ENCODE measurements around the gene BAAT. TPM values are rescaled to one million over a fixed set of nuclear protein-coding genes. Genes with fewer than 3 reads are reported as not detected.

BAAT gene
- total RNA-seq, 1 experiment from 2014 or later: 0.08 TPM

DNA sequence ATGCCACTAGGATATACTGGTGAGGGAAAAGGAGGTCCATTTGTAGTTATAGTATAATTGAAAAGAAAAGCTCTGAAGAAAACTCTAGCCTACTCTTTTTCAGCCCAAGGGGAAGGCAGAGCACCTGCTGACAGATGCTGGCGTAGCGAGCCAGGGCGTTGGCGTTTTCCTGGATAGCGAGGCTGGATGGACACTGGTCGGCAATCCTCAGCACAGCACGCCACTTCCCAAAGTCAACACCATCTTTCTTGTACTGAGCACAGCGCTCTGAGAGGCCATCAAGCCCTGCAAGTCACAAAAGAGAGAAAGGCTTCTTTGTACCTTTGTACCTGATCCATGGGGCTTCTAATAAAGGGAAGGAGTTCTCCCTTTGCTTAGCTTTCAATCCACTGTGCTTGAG, 42.6 kb upstream of the BAAT start:
- ATAC-seq (no peak), DNase-seq (ENCODE audit: low read depth, low spot score) (no peak)
- POLR2A ChIA-PET: no interaction called here

DNA sequence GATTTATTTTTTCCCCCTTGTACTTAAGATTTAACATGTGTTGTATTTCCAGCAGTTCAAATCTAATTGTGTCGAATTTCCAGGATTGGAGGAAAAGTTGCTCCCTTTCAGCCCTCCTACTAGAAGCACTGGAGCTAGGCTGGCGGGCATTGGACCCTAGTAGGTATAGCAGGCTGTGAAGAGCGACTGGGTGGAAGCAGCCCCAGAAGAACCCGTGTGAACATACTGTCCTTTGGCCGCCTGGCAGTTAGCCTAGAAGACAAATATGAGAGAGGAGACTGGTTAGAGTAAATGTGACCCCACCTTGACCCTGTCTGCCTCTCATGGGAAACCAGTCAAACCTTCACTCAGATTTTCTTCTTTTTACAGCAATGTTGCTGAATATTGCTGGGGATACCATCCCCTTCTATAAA, 36.9 kb upstream of the BAAT start:
- ATAC-seq (no peak), DNase-seq (ENCODE audit: low read depth, low spot score) (no peak)
- ChIA-PET CTCF (no interaction called here), POLR2A (no interaction called here)
- Histone ChIP-seq H3K9me3 (ENCODE audit: control insufficient read depth, insufficient read depth, low read depth, low read length) (no peaks in the 10 kb centered on the region), H3K36me3 (ENCODE audit: control insufficient read depth, insufficient read depth, low read length) (no peaks in the 10 kb centered on the region), H3K4me3 (ENCODE audit: low read depth in 2 of 2, low read length in 2 of 2) (no peak overlapping the region), H3K27me3 (ENCODE audit: control insufficient read depth, insufficient read depth, low read length) (peaks cover 15% of the 10 kb centered on the region), H3K27ac (ENCODE audit: low read length) (no peak overlapping the region), H3K4me1 (ENCODE audit: control insufficient read depth, insufficient read depth, low read length) (no peaks in the 10 kb centered on the region)
- intact Hi-C loops (cut with micrococcal nuclease; ENCODE audit: unreplicated experiment) (no loop called here), in situ Hi-C loops (cut with HindIII; ENCODE audit: low pct_unique_long_range_greater_than_20kb, low sequenced_read_pairs) (no loop called here)
- BruUV-seq (replicated peaks): no TSS peak
- TF ChIP-seq POLR2AphosphoS5 (IDR thresholded peaks at IDR 0.05; ENCODE audit: low read depth, low read length) (no peak), SIN3A (IDR thresholded peaks at IDR 0.05; ENCODE audit: borderline replicate concordance, insufficient read depth, low read depth, low read length) (no peak), TCF7L2 (IDR thresholded peaks at IDR 0.05; ENCODE audit: low read depth, low read length) (no peak)
- TF ChIP-seq, protein P1, sequence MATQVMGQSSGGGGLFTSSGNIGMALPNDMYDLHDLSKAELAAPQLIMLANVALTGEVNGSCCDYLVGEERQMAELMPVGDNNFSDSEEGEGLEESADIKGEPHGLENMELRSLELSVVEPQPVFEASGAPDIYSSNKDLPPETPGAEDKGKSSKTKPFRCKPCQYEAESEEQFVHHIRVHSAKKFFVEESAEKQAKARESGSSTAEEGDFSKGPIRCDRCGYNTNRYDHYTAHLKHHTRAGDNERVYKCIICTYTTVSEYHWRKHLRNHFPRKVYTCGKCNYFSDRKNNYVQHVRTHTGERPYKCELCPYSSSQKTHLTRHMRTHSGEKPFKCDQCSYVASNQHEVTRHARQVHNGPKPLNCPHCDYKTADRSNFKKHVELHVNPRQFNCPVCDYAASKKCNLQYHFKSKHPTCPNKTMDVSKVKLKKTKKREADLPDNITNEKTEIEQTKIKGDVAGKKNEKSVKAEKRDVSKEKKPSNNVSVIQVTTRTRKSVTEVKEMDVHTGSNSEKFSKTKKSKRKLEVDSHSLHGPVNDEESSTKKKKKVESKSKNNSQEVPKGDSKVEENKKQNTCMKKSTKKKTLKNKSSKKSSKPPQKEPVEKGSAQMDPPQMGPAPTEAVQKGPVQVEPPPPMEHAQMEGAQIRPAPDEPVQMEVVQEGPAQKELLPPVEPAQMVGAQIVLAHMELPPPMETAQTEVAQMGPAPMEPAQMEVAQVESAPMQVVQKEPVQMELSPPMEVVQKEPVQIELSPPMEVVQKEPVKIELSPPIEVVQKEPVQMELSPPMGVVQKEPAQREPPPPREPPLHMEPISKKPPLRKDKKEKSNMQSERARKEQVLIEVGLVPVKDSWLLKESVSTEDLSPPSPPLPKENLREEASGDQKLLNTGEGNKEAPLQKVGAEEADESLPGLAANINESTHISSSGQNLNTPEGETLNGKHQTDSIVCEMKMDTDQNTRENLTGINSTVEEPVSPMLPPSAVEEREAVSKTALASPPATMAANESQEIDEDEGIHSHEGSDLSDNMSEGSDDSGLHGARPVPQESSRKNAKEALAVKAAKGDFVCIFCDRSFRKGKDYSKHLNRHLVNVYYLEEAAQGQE (IDR thresholded peaks at IDR 0.05; ENCODE audit: insufficient read depth in 1 of 2, low read depth in 2 of 2, low read length in 1 of 2): no peak
- TF ChIP-seq, protein P2, sequence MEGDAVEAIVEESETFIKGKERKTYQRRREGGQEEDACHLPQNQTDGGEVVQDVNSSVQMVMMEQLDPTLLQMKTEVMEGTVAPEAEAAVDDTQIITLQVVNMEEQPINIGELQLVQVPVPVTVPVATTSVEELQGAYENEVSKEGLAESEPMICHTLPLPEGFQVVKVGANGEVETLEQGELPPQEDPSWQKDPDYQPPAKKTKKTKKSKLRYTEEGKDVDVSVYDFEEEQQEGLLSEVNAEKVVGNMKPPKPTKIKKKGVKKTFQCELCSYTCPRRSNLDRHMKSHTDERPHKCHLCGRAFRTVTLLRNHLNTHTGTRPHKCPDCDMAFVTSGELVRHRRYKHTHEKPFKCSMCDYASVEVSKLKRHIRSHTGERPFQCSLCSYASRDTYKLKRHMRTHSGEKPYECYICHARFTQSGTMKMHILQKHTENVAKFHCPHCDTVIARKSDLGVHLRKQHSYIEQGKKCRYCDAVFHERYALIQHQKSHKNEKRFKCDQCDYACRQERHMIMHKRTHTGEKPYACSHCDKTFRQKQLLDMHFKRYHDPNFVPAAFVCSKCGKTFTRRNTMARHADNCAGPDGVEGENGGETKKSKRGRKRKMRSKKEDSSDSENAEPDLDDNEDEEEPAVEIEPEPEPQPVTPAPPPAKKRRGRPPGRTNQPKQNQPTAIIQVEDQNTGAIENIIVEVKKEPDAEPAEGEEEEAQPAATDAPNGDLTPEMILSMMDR (IDR thresholded peaks at IDR 0.05): no peak

More for the DNA sequence above, 42.6 kb upstream of the BAAT start:
- H3K9me3 ChIP-seq (ENCODE audit: control insufficient read depth, insufficient read depth, low read depth, low read length): no peaks in the 10 kb centered on the region
- intact Hi-C loops (cut with micrococcal nuclease; ENCODE audit: unreplicated experiment): no loop called here
- BruUV-seq (replicated peaks): no TSS peak
- TF ChIP-seq, protein P1 (IDR thresholded peaks at IDR 0.05; ENCODE audit: insufficient read depth in 1 of 2, low read depth in 2 of 2, low read length in 1 of 2): no peak
- TF ChIP-seq, protein P2 (IDR thresholded peaks at IDR 0.05): no peak
- TF ChIP-seq TCF7L2 (IDR thresholded peaks at IDR 0.05; ENCODE audit: low read depth, low read length) (no peak), SIN3A (IDR thresholded peaks at IDR 0.05; ENCODE audit: borderline replicate concordance, insufficient read depth, low read depth, low read length) (no peak), POLR2AphosphoS5 (IDR thresholded peaks at IDR 0.05; ENCODE audit: low read depth, low read length) (no peak)
- CTCF ChIA-PET: no interaction called here
- peaks cover 4% of the 10 kb centered on the region for H3K27me3 ChIP-seq (ENCODE audit: control insufficient read depth, insufficient read depth, low read length)
- no peaks in the 10 kb centered on the region for H3K4me1 ChIP-seq (ENCODE audit: control insufficient read depth, insufficient read depth, low read length)
- no peak overlapping the region for H3K4me3 ChIP-seq (ENCODE audit: low read depth in 2 of 2, low read length in 2 of 2)
- no peaks in the 10 kb centered on the region for H3K36me3 ChIP-seq (ENCODE audit: control insufficient read depth, insufficient read depth, low read length)
- in situ Hi-C loops (cut with HindIII; ENCODE audit: low pct_unique_long_range_greater_than_20kb, low sequenced_read_pairs): no loop called here
- no peak overlapping the region for H3K27ac ChIP-seq (ENCODE audit: low read length)
